Muscle of leg (tissue), 11 donors: ENCODE measurements around the gene SLC52A3. TPM values are rescaled to one million over a fixed set of nuclear protein-coding genes. Genes with fewer than 3 reads are reported as not detected.
A peak's percentile ranks its signal among the peaks of the same experiment; 100 is the strongest.

Experiments
- DNase-seq: peaks from one replicate; pipeline ENCODE4 v3.0.0; 2013
- H3K27ac ChIP-seq: one replicate; pipeline ENCODE4 v1.5.1; 2013; ENCODE audit warnings: mild to moderate bottlenecking, low read length, control low read depth
- H3K27me3 ChIP-seq: one replicate; pipeline ENCODE4 v1.6.1; 2013; ENCODE audit warnings: low read length; ENCODE audit not compliant: control insufficient read depth, insufficient read depth
- H3K36me3 ChIP-seq: one replicate; pipeline ENCODE4 v1.6.1; 2013; ENCODE audit warnings: low read length; ENCODE audit not compliant: control insufficient read depth, insufficient read depth
- H3K4me1 ChIP-seq: one replicate; pipeline ENCODE4 v1.6.1; 2013; ENCODE audit warnings: low read length; ENCODE audit not compliant: control insufficient read depth, insufficient read depth
- H3K4me3 ChIP-seq: one replicate; pipeline ENCODE4 v1.5.1; 2013; ENCODE audit warnings: low read length, control low read depth
- H3K9me3 ChIP-seq: replicated peaks from 2 replicates; pipeline ENCODE4 v1.6.1; 2013; ENCODE audit warnings: low read depth, low read length; ENCODE audit not compliant: control insufficient read depth
- WGBS: methylation state at CpG from one replicate; pipeline ENCODE4 v1.1.5; 2013; ENCODE audit warnings: missing lambda C conversion rate; ENCODE audit not compliant: insufficient coverage; 5-methylcytosine and 5-hydroxymethylcytosine counted together
- polyA plus RNA-seq, 8 donors: library from polyadenylated mRNA; unstranded; fragments of 120-200 nt; gene quantifications; one replicate each; pipeline versions ENCODE4 v1.2.1 to v1.2.3, GENCODE V29; 2013; ENCODE audit warnings: inconsistent platforms in 1 of 8, low replicate concordance in 1 of 8; ENCODE audit not compliant: insufficient read length in 8 of 8, insufficient read depth in 1 of 8
- total RNA-seq: library from RNA; stranded (reverse); fragments of 120-200 nt; gene quantifications from one replicate; pipeline ENCODE4 v1.2.4, GENCODE V29; 2013

Gene SLC52A3
- total and polyA plus RNA-seq, 9 donors, result 0.22 to 0.69 (median 0.49) TPM

- Histone ChIP-seq H3K27ac (no peak overlapping the region), H3K4me3 (no peak overlapping the region), H3K36me3 (no peaks in the 10 kb centered on the region), H3K27me3 (no peaks in the 10 kb centered on the region), H3K4me1 (peaks cover 3% of the 10 kb centered on the region), H3K9me3 (no peaks in the 10 kb centered on the region)
- DNase-seq, result no peak
- 80% methylated on average over 7 of the region's 10 CpGs for WGBS
These were observed 14.2 kb downstream of the SLC52A3 start for GRCh38 chr20:753897-754635.

DNA sequence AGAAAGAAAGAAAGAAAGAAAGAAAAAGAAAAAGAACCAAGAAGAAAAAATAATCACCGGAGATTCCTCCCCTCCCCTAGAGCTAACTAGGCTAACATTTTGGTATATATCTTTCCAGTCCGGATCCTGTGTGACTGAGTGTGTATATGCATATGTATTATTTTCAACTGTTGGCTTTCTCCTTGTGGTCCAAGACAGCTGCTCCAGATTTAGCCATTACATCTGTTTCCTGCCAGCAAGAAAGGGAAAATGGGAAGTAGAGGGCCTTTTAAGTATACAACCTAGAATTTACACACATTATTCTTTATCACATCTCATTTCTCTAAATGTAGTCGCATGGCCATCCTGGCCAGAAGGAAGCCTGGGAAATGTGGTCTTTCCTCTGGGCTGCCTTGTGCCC lies 15.2 kb downstream of the SLC52A3 start:
- peak; percentile 83 for DNase-seq
- H3K36me3 ChIP-seq, result no peaks in the 10 kb centered on the region
- H3K4me1 ChIP-seq, result peaks cover 3% of the 10 kb centered on the region
- H3K4me3 ChIP-seq, result no peak overlapping the region
- H3K27me3 ChIP-seq, result no peaks in the 10 kb centered on the region
- no peak overlapping the region for H3K27ac ChIP-seq
- no CpG with 5 or more reads among the region's 3 CpGs for WGBS
- H3K9me3 ChIP-seq, result no peaks in the 10 kb centered on the region

- DNase-seq, result peak; percentile 90
These were observed 16.0 kb downstream of the SLC52A3 start for GRCh38 chr20:752291-752690.

DNA sequence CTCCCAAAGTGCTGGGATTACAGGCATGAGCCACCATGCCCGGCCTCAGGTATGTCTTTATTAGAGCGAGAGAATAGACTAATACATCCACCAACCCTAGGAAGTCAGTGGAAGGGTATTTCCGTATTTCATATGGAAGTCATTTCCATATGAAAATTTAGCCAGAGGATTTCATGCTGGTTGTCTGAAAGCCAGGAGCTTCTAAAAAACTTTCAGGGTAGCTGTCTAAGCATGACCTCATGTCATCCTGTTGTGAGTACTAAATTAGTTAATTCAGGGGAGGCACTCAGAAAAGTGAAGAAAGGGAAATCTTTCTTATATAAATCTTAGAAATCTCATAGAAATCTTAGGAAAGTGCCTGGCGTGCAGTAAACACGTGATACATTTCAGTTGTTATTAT lies 16.5 kb downstream of the SLC52A3 start:
- H3K27me3 ChIP-seq, result no peaks in the 10 kb centered on the region
- no peaks in the 10 kb centered on the region for H3K9me3 ChIP-seq
- no peak overlapping the region for H3K27ac ChIP-seq
- peaks cover 3% of the 10 kb centered on the region for H3K4me1 ChIP-seq
- WGBS, result no CpG with 5 or more reads among the region's 5 CpGs
- DNase-seq, result peak; percentile 75
- H3K4me3 ChIP-seq, result no peak overlapping the region
- no peaks in the 10 kb centered on the region for H3K36me3 ChIP-seq

More at GRCh38 chr20:752291-752690, 16.0 kb downstream of the SLC52A3 start:
- Histone ChIP-seq H3K9me3 (no peaks in the 10 kb centered on the region), H3K27ac (no peak overlapping the region), H3K27me3 (no peaks in the 10 kb centered on the region), H3K36me3 (no peaks in the 10 kb centered on the region), H3K4me3 (no peak overlapping the region), H3K4me1 (peaks cover 3% of the 10 kb centered on the region)
- WGBS, result 51% methylated on average over 4 of the region's 5 CpGs

GRCh38 chr20:750801-751200 lies 17.5 kb downstream of the SLC52A3 start:
- Histone ChIP-seq H3K4me3 (no peak overlapping the region), H3K36me3 (no peaks in the 10 kb centered on the region), H3K27me3 (no peaks in the 10 kb centered on the region), H3K27ac (no peak overlapping the region), H3K9me3 (peaks cover under 1% of the 10 kb centered on the region), H3K4me1 (peaks cover 3% of the 10 kb centered on the region)
- peak; percentile 54 for DNase-seq
- WGBS, result 57% methylated on average over 2 of the region's 3 CpGs

GRCh38 chr20:745683-746301 lies 22.5 kb downstream of the SLC52A3 start:
- peaks cover 5% of the 10 kb centered on the region for H3K9me3 ChIP-seq
- no peak overlapping the region for H3K27ac ChIP-seq
- WGBS, result no CpG with 5 or more reads among the region's 4 CpGs
- no peak for DNase-seq
- no peaks in the 10 kb centered on the region for H3K27me3 ChIP-seq
- no peaks in the 10 kb centered on the region for H3K36me3 ChIP-seq
- no peaks in the 10 kb centered on the region for H3K4me1 ChIP-seq
- H3K4me3 ChIP-seq, result no peak overlapping the region

- H3K4me1 ChIP-seq, result no peaks in the 10 kb centered on the region
- WGBS, result no CpG with 5 or more reads among the region's 2 CpGs
- no peak overlapping the region for H3K4me3 ChIP-seq
- DNase-seq, result no peak
- no peaks in the 10 kb centered on the region for H3K36me3 ChIP-seq
- H3K27me3 ChIP-seq, result no peaks in the 10 kb centered on the region
- H3K27ac ChIP-seq, result no peak overlapping the region
- H3K9me3 ChIP-seq, result peaks cover 5% of the 10 kb centered on the region
These were observed 26.1 kb downstream of the SLC52A3 start for GRCh38 chr20:742156-742555.

DNA sequence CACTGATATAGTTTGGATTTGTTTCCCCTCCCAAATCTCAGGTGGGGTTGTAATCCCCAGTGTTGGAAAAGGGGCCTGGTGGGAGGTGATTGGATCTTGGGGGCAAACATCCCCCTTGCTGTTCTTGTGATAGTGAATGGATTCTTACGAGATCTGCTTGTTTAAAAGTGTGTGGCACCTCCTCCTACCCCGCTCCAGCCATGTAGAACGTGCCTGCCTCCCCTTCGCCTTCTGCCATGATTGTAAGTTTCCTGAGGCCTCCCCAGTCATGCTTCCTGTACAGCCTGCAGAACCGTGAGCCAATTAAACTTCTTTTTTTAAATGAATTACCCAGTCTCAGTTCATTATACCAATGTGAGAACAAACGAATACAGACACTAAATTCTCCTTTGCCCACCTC lies 26.7 kb downstream of the SLC52A3 start:
- H3K27me3 ChIP-seq, result no peaks in the 10 kb centered on the region
- no peak for DNase-seq
- H3K36me3 ChIP-seq, result no peaks in the 10 kb centered on the region
- H3K4me1 ChIP-seq, result no peaks in the 10 kb centered on the region
- H3K4me3 ChIP-seq, result no peak overlapping the region
- no peak overlapping the region for H3K27ac ChIP-seq
- H3K9me3 ChIP-seq, result peaks cover 5% of the 10 kb centered on the region
- 73% methylated on average over 5 of the region's 6 CpGs for WGBS

GRCh38 chr20:740162-740561 lies 28.1 kb downstream of the SLC52A3 start:
- no peaks in the 10 kb centered on the region for H3K27me3 ChIP-seq
- H3K4me3 ChIP-seq, result no peak overlapping the region
- 76% methylated on average over 6 of the region's 7 CpGs for WGBS
- H3K27ac ChIP-seq, result no peak overlapping the region
- no peaks in the 10 kb centered on the region for H3K36me3 ChIP-seq
- H3K9me3 ChIP-seq, result no peaks in the 10 kb centered on the region
- DNase-seq, result no peak
- H3K4me1 ChIP-seq, result no peaks in the 10 kb centered on the region

DNA sequence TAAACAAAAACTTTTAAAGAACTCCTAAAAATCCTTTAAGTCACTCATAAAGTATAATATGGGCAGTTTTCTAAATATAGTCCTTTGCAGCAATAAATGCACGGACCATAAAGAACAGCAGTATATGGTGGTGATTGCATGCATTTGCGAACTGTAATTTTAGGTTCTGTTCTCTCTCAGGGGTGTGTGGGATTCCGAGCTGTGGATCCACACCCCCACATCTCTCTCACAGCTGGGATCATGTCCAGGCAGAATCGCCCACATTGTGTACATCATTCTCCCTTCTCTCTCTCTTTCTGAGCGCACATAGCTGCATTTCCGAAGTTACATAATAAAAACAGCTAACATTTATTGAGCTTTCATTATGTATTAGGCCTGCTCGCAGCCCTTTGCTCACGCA lies 28.6 kb downstream of the SLC52A3 start:
- Histone ChIP-seq H3K36me3 (no peaks in the 10 kb centered on the region), H3K4me3 (no peak overlapping the region), H3K4me1 (no peaks in the 10 kb centered on the region), H3K27ac (no peak overlapping the region), H3K9me3 (no peaks in the 10 kb centered on the region), H3K27me3 (no peaks in the 10 kb centered on the region)
- WGBS, result 89% methylated on average over 3 of the region's 8 CpGs
- no peak for DNase-seq
